Muscle of leg (tissue), 11 donors: ENCODE data around the gene UNC13B. TPM values are rescaled to one million over a fixed set of nuclear protein-coding genes. Genes with fewer than 3 reads are reported as not detected.

Experiments used
- DNase-seq: peaks from one replicate; pipeline ENCODE4 v3.0.0; 2013
- H3K27ac ChIP-seq: one replicate; pipeline ENCODE4 v1.5.1; 2013; ENCODE audit warnings: mild to moderate bottlenecking, low read length, control low read depth
- H3K27me3 ChIP-seq: one replicate; pipeline ENCODE4 v1.6.1; 2013; ENCODE audit warnings: low read length; ENCODE audit not compliant: control insufficient read depth, insufficient read depth
- H3K36me3 ChIP-seq: one replicate; pipeline ENCODE4 v1.6.1; 2013; ENCODE audit warnings: low read length; ENCODE audit not compliant: control insufficient read depth, insufficient read depth
- H3K4me1 ChIP-seq: one replicate; pipeline ENCODE4 v1.6.1; 2013; ENCODE audit warnings: low read length; ENCODE audit not compliant: control insufficient read depth, insufficient read depth
- H3K4me3 ChIP-seq: one replicate; pipeline ENCODE4 v1.5.1; 2013; ENCODE audit warnings: low read length, control low read depth
- H3K9me3 ChIP-seq: replicated peaks from 2 replicates; pipeline ENCODE4 v1.6.1; 2013; ENCODE audit warnings: low read depth, low read length; ENCODE audit not compliant: control insufficient read depth
- WGBS: methylation state at CpG from one replicate; pipeline ENCODE4 v1.1.5; 2013; ENCODE audit warnings: missing lambda C conversion rate; ENCODE audit not compliant: insufficient coverage; 5-methylcytosine and 5-hydroxymethylcytosine counted together
- polyA plus RNA-seq, 8 donors: library from polyadenylated mRNA; unstranded; fragments of 120-200 nt; gene quantifications; one replicate each; pipeline versions ENCODE4 v1.2.1 to v1.2.3, GENCODE V29; 2013; ENCODE audit warnings: inconsistent platforms in 1 of 8, low replicate concordance in 1 of 8; ENCODE audit not compliant: insufficient read length in 8 of 8, insufficient read depth in 1 of 8
- total RNA-seq: library from RNA; stranded (reverse); fragments of 120-200 nt; gene quantifications from one replicate; pipeline ENCODE4 v1.2.4, GENCODE V29; 2013

The UNC13B gene
- total and polyA plus RNA-seq, 9 donors = 12.0 to 23.5 (median 15.5) TPM

GRCh38 chr9:35446012-35446411, 284.2 kb downstream of the UNC13B start:
- WGBS = 100% methylated on average over 1 of the region's 3 CpGs
- no peak for DNase-seq
- H3K9me3 ChIP-seq = no peaks in the 10 kb centered on the region
- no peaks in the 10 kb centered on the region for H3K27me3 ChIP-seq
- no peak overlapping the region for H3K4me3 ChIP-seq
- no peaks in the 10 kb centered on the region for H3K36me3 ChIP-seq
- no peaks in the 10 kb centered on the region for H3K4me1 ChIP-seq
- no peak overlapping the region for H3K27ac ChIP-seq

GRCh38 chr9:35448496-35448895, 286.7 kb downstream of the UNC13B start:
- no peak for DNase-seq
- Histone ChIP-seq H3K27me3 (no peaks in the 10 kb centered on the region), H3K9me3 (no peaks in the 10 kb centered on the region), H3K4me1 (no peaks in the 10 kb centered on the region), H3K4me3 (no peak overlapping the region), H3K36me3 (no peaks in the 10 kb centered on the region), H3K27ac (no peak overlapping the region)
- WGBS = 50% methylated on average over 1 of the region's 1 CpG

GRCh38 chr9:35452481-35452880, 290.7 kb downstream of the UNC13B start:
- Histone ChIP-seq H3K9me3 (no peaks in the 10 kb centered on the region), H3K4me3 (no peak overlapping the region), H3K36me3 (no peaks in the 10 kb centered on the region), H3K27ac (no peak overlapping the region), H3K4me1 (no peaks in the 10 kb centered on the region), H3K27me3 (no peaks in the 10 kb centered on the region)
- DNase-seq = no peak
- WGBS = 61% methylated on average over 2 of the region's 2 CpGs

- Histone ChIP-seq H3K4me1 (no peaks in the 10 kb centered on the region), H3K36me3 (no peaks in the 10 kb centered on the region), H3K9me3 (no peaks in the 10 kb centered on the region), H3K4me3 (no peak overlapping the region), H3K27ac (no peak overlapping the region), H3K27me3 (no peaks in the 10 kb centered on the region)
- no peak for DNase-seq
- WGBS = 82% methylated on average over 2 of the region's 2 CpGs
Observed at GRCh38 chr9:35453786-35454185, 292.0 kb downstream of the UNC13B start.

Other genes starting within 250 kb of the UNC13B start
- gene PHF24, start 203.7 kb upstream of the UNC13B start, total RNA-seq = 0.09 TPM
- under 1 TPM; 0.06 to 0.54 (median 0.13) TPM for gene PHF24, start 203.7 kb upstream of the UNC13B start, polyA plus RNA-seq
- gene DNAJB5, start 172.3 kb upstream of the UNC13B start, total RNA-seq = 17.8 TPM
- 10 to 100 TPM; 27.6 to 51.5 (median 34.8) TPM for gene DNAJB5, start 172.3 kb upstream of the UNC13B start, polyA plus RNA-seq
- 188 TPM for gene VCP, start 89.4 kb upstream of the UNC13B start, total RNA-seq
- gene VCP, start 89.4 kb upstream of the UNC13B start, polyA plus RNA-seq = 100 to 1,000 TPM; 152 to 198 (median 177) TPM
- gene FANCG, start 82.1 kb upstream of the UNC13B start, total RNA-seq = 23.1 TPM
- 10 to 100 TPM; 25.1 to 34.5 (median 31.1) TPM for gene FANCG, start 82.1 kb upstream of the UNC13B start, polyA plus RNA-seq
- gene PIGO, start 65.4 kb upstream of the UNC13B start, total RNA-seq = 9.1 TPM
- 10 to 100 TPM; 10.1 to 16.0 (median 14.0) TPM for gene PIGO, start 65.4 kb upstream of the UNC13B start, polyA plus RNA-seq
- gene STOML2, start 58.9 kb upstream of the UNC13B start, total RNA-seq = 77.7 TPM
- gene STOML2, start 58.9 kb upstream of the UNC13B start, polyA plus RNA-seq = 10 to 100 TPM; 73.0 to 81.2 (median 78.1) TPM
- gene ATOSB, start 46.1 kb upstream of the UNC13B start, total RNA-seq = 6.4 TPM
- gene ATOSB, start 46.1 kb upstream of the UNC13B start, polyA plus RNA-seq = 10 to 100 TPM in 7 of 8 donors, 1 to 10 TPM in 1; 9.7 to 12.5 (median 11.6) TPM